B cell (primary cell): Measurements from ENCODE around the gene APLP1. TPM values are rescaled to one million over a fixed set of nuclear protein-coding genes. Genes with fewer than 3 reads are reported as not detected.
A peak's percentile ranks its signal among the peaks of the same experiment; 100 is the strongest.

Source experiments
- ATAC-seq: fragments of 200-7000 bp; cut with Tn5 transposase; one replicate; pipeline ENCODE4 v1.10.0; 2021; ENCODE audit warnings: low read depth, mild to moderate bottlenecking, moderate number of reproducible peaks, moderate library complexity
- CTCF ChIA-PET: fragments of 350-600 bp; sonication (Branson Sonifier 250); formaldehyde crosslinking; loops from one replicate; lab custom pipeline; 2021; ENCODE audit warnings: antibody characterized with exemption, inconsistent platforms; lab: Charles Lee
- POLR2A ChIA-PET: fragments of 350-600 bp; sonication (Branson Sonifier 250); formaldehyde crosslinking; loops from one replicate; lab custom pipeline; 2021; ENCODE audit warnings: antibody characterized with exemption; lab: Charles Lee
- DNase-seq: peaks from one replicate; pipeline ENCODE4 v3.0.0; 2013
- H2AFZ ChIP-seq: 2 replicates; pipeline ENCODE4 v1.6.1; 2012; ENCODE audit warnings: mild to moderate bottlenecking, low read depth, low read length; ENCODE audit not compliant: insufficient read depth, poor library complexity, severe bottlenecking
- H3K27ac ChIP-seq, 2 donors: 1 replicate in 1 of 2; 2 replicates in 1 of 2; pipeline ENCODE4 v1.5.1; 2012 to 2013; ENCODE audit warnings: low read length in 2 of 2, mild to moderate bottlenecking in 2 of 2, moderate library complexity in 1 of 2
- H3K27me3 ChIP-seq, 4 experiments: fragments of 200-600 bp in 1 of 4; sonication (generic) in 1 of 4; replicated peaks in 1 of 4; 1 replicate in 2 of 4; 2 replicates in 2 of 4; pipeline versions ENCODE4 v1.6.1 to v1.7.0; 2013 to 2016; ENCODE audit warnings: low read length in 3 of 4, mild to moderate bottlenecking in 2 of 4, mixed read lengths in 1 of 4, moderate library complexity in 1 of 4; ENCODE audit not compliant: insufficient read depth in 4 of 4, control insufficient read depth in 3 of 4; ENCODE audit errors: control extremely low read depth in 1 of 4
- H3K36me3 ChIP-seq, 2 experiments: replicated peaks in 1 of 2; 1 replicate in 1 of 2; 2 replicates in 1 of 2; pipeline versions ENCODE4 v1.6.1 to v1.7.1; 2013; ENCODE audit warnings: low read length in 1 of 2; ENCODE audit not compliant: insufficient read depth in 2 of 2, control insufficient read depth in 1 of 2; ENCODE audit errors: control extremely low read depth in 1 of 2, extremely low read depth in 1 of 2
- H3K4me1 ChIP-seq, 2 donors: fragments of 200-600 bp in 1 of 2; sonication (generic) in 1 of 2; 1 replicate in 1 of 2; 2 replicates in 1 of 2; pipeline versions ENCODE4 v1.5.1 to v1.6.1; 2013 to 2017; ENCODE audit warnings: low read length in 2 of 2; ENCODE audit not compliant: control insufficient read depth in 2 of 2, insufficient read depth in 2 of 2
- H3K4me2 ChIP-seq: replicated peaks from 2 replicates; pipeline ENCODE3; 2012; ENCODE audit warnings: mild to moderate bottlenecking, low read depth, low read length; ENCODE audit not compliant: poor library complexity, severe bottlenecking
- H3K4me3 ChIP-seq, 5 experiments: fragments of 200-600 bp in 1 of 5; sonication (generic) in 1 of 5; 1 replicate in 3 of 5; 2 replicates in 2 of 5; pipeline versions ENCODE4 v1.5.1 to v1.7.0; 2011 to 2016; ENCODE audit warnings: low read length in 4 of 5, mild to moderate bottlenecking in 4 of 5, low read depth in 2 of 5, control low read depth in 1 of 5, moderate library complexity in 1 of 5; ENCODE audit not compliant: insufficient read depth in 1 of 5; ENCODE audit errors: control extremely low read depth in 1 of 5, extremely low read depth in 1 of 5
- H3K79me2 ChIP-seq: fragments of 200-600 bp; sonication (generic); one replicate; pipeline ENCODE4 v1.6.0; 2016; ENCODE audit warnings: low read length; ENCODE audit not compliant: control insufficient read depth, insufficient read depth
- H3K9ac ChIP-seq: fragments of 200-600 bp; sonication (generic); 2 replicates; pipeline ENCODE4 v1.6.1; 2017; ENCODE audit warnings: mild to moderate bottlenecking, low read length, moderate library complexity
- H3K9me3 ChIP-seq, 3 donors: one replicate each; pipeline versions ENCODE4 v1.6.1 to v1.7.1; 2013; ENCODE audit warnings: low read length in 2 of 3; ENCODE audit not compliant: control insufficient read depth in 2 of 3, insufficient read depth in 1 of 3; ENCODE audit errors: control extremely low read depth in 1 of 3
- H4K20me1 ChIP-seq: 2 replicates; pipeline ENCODE4 v1.6.0; 2012; ENCODE audit warnings: mild to moderate bottlenecking, low read length; ENCODE audit not compliant: insufficient read depth, control insufficient read depth, poor library complexity, severe bottlenecking
- H3K27ac Mint-ChIP-seq: one replicate; pipeline ENCODE4 v1.8.0; 2021; ENCODE audit warnings: mixed read lengths
- H3K27me3 Mint-ChIP-seq: one replicate; pipeline ENCODE4 v1.8.0; 2021; ENCODE audit warnings: mixed read lengths
- H3K4me1 Mint-ChIP-seq: one replicate; pipeline ENCODE4 v1.8.0; 2021; ENCODE audit warnings: mixed read lengths
- H3K4me3 Mint-ChIP-seq: one replicate; pipeline ENCODE4 v1.8.0; 2021; ENCODE audit warnings: mixed read lengths
- H3K9me3 Mint-ChIP-seq: one replicate; pipeline ENCODE4 v1.8.0; 2022; ENCODE audit warnings: mixed read lengths; ENCODE audit not compliant: insufficient read depth
- EZH2 ChIP-seq: IDR thresholded peaks from 2 replicates; pipeline ENCODE4 v1.6.1; 2012; ENCODE audit warnings: borderline replicate concordance, low read depth, mild to moderate bottlenecking, moderate library complexity, low read length; ENCODE audit not compliant: insufficient read depth, poor library complexity, severe bottlenecking
- WGBS: methylation state at CpG from one replicate; pipeline ENCODE4 v1.1.5; 2013; ENCODE audit warnings: missing lambda C conversion rate; ENCODE audit not compliant: insufficient coverage; 5-methylcytosine and 5-hydroxymethylcytosine counted together
- intact Hi-C: fragments of 100-400 bp; cut with micrococcal nuclease; formaldehyde crosslinking; loops from one replicate; pipeline ENCODE4 v1.10.0; 2022
- polyA plus RNA-seq: library from polyadenylated mRNA; depleted of rRNA; stranded (reverse); fragments of >200 nt; gene quantifications from 2 replicates; pipeline ENCODE4 v1.2.3, GENCODE V29; 2012
- total RNA-seq, 2 donors: library from RNA; stranded (reverse); fragments of 120-200 nt in 1 of 2; gene quantifications; 1 replicate in 1 of 2; 2 replicates in 1 of 2; pipeline versions ENCODE4 v1.2.3 to v1.2.4, GENCODE V29; 2013 to 2022
- TF ChIP-seq, protein P1 (sequence below): fragments of 200-600 bp; IDR thresholded peaks from one replicate; pipeline ENCODE4 v1.8.0; 2022; ENCODE audit warnings: antibody characterized with exemption, mild to moderate bottlenecking

APLP1 gene
- total and polyA plus RNA-seq, 2 donors (not counting 1 experiment from before 2014, with no cell fraction given): 0.06 TPM; not detected in 1

DNA sequence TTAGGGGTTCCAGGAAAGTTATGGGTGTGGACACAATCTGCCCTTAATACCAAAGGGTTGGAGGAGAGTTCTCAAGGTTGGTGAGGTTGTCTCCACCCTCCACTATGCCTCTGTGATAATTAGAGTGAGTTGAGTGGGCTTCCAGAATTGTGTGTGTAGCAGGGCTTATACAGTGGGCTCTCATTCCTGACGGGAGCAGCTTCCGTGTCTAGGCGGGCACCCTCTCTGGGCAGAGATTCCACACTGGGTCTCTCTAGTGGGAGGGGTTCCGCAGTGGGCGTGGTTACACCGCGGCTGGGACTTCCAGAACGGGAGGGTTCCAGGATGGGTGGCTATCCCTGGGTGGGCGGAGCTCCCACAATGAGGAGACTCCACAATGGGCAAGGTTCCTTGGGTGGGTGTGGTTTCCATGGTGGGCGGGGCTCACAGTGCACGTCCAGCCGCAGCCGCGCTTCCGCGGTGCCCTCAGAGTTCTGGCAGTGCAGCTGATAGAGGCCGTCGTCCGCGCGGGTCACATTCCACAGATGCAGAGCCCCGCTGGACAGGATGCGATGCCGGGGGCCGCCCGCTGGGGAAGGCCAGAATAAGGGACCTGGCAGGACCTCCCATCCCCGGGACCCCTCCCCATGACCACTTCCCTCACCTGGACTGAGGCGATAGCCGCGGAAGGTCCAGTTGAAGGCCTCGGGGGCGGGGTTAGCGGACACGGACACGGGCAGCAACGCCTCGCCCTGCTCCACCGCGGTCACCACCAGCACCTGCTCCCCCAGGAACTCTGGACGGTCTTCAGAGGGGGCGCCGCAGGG lies 24.5 kb upstream of the APLP1 start:
- no peak for DNase-seq
- no peak overlapping the region for H2AFZ ChIP-seq
- no peaks in the 10 kb centered on the region for H3K36me3 ChIP-seq
- H3K4me2 ChIP-seq: peak overlapping the region; percentile 1
- Mint-ChIP-seq H3K27me3 (peaks cover 50% of the 10 kb centered on the region), H3K4me3 (no peak overlapping the region), H3K27ac (no peak overlapping the region), H3K9me3 (peaks cover 4% of the 10 kb centered on the region), H3K4me1 (peaks cover 19% of the 10 kb centered on the region)
- intact Hi-C loops: no loop called here
- 22% methylated on average over 42 of the region's 42 CpGs for WGBS
- no peak overlapping the region for H3K4me3 ChIP-seq
- H3K9me3 ChIP-seq: peaks cover 0 to 40% (median 3%) of the 10 kb centered on the region in 3 donors
- H3K79me2 ChIP-seq: no peaks in the 10 kb centered on the region
- no peak overlapping the region for H3K9ac ChIP-seq
- TF ChIP-seq EZH2: no peak
- TF ChIP-seq, protein P1, sequence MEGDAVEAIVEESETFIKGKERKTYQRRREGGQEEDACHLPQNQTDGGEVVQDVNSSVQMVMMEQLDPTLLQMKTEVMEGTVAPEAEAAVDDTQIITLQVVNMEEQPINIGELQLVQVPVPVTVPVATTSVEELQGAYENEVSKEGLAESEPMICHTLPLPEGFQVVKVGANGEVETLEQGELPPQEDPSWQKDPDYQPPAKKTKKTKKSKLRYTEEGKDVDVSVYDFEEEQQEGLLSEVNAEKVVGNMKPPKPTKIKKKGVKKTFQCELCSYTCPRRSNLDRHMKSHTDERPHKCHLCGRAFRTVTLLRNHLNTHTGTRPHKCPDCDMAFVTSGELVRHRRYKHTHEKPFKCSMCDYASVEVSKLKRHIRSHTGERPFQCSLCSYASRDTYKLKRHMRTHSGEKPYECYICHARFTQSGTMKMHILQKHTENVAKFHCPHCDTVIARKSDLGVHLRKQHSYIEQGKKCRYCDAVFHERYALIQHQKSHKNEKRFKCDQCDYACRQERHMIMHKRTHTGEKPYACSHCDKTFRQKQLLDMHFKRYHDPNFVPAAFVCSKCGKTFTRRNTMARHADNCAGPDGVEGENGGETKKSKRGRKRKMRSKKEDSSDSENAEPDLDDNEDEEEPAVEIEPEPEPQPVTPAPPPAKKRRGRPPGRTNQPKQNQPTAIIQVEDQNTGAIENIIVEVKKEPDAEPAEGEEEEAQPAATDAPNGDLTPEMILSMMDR: no peak
- POLR2A ChIA-PET: no interaction called here
- CTCF ChIA-PET: no interaction called here
- no peaks in the 10 kb centered on the region for H4K20me1 ChIP-seq
- peaks cover 15 to 32% of the 10 kb centered on the region in 2 donors for H3K4me1 ChIP-seq
- peaks cover 0 to 58% (median 33%) of the 10 kb centered on the region in 4 experiments for H3K27me3 ChIP-seq
- H3K27ac ChIP-seq: no peak overlapping the region
- ATAC-seq: no peak
